DMS114 treated with DMSO at 0.1 percent for 48 hours (cell line): ENCODE results near the gene EXD3.

Source experiments
- DNase-seq: peaks from one replicate; lab custom pipeline; 2025; ENCODE audit not compliant: unreplicated experiment; lab: John Stamatoyannopoulos, UW

The EXD3 gene

GRCh38 chr9:137433349-137433915 is 10.5 kb upstream of the EXD3 start:
- no peak for DNase-seq

DNA sequence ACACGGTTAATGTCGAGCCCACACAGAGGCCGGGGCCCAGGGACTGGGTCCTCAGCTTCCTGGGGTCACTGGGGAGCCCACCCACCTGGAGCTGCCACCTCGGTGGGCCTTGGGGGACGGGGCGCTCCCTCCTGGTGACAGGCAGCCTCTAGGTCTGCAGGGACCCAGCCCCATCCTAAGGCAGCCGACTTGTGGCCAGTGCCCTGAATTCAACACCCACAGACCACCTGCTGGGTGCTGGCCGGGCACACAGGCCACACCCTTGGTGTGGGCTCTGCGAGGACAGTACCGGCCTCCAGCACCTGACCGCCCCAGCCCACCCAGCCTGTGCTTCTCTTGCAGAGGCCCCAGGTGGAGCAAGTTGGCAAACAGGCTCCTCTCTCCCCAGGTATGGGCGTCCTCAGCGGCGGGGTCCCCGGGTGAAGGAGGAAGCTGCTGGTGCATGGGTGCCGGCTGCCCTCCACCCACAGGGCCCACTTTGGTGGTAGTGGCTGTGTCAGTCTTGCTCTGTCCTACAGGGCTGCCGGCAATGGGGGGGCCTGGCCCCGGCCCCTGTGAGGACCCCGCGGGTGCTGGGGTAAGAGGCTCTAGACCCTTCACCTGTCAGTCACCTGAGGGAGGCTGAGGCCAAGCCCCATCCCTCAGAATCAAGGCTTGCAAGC is 9.9 kb upstream of the EXD3 start:
- DNase-seq: no peak

DNA sequence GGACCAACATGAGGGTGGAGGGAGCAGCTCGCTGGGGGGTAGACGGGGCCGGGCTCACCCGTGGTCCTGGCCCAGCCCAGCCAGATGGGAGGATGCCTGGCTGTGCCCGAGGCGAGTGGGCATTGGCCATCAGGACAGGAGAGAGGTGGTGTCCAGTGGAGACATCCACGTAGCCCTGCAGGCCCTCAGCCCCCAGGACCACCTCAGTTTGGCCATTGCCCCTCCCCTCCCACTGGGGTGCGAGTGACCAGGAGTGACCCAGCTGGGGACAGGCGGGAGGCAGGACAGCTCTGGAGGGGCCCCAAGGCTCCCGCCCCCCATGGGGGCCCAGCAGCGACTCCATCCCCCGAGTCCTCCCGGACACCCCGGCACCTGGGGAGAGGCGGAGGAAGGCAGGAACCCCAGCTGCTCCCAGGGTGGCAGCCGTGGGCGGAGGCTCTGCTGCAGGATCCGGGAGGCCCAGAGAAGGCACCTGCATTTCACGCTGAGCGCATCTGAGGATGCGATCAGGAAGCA is 8.5 kb upstream of the EXD3 start:
- no peak for DNase-seq

DNA sequence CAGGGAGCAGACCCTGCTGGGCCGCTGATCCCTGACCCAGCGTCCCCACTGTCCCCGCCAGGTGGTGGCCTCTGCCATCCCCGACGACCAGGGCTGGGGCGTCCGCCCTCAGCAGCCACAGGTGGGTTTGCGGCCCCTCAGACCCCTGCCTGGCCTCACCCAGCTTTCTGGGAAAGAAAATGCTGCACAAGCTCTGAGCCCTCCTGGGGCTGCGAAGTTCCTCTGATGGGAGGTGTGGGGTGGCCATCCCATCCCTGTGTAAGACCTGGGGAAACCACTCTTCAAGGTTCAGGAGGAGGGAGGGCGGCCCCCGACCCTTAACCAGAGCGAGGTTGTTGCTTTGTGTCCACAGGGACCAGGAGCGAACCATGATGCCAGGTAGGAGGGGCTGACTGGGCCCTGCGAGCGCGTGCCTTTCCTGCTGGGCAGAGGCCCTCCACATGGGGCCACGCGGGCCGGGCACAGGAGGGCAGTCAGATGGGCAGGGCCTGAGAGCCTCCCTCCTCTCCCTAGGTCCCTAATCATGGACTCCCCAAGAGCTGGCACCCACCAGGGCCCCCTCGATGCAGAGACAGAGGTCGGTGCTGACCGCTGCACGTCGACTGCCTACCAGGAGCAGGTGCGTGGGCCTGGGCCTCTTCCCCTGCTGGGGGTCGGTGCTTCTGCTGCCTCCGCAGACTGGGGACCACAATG is 7.9 kb upstream of the EXD3 start:
- no peak for DNase-seq

DNA sequence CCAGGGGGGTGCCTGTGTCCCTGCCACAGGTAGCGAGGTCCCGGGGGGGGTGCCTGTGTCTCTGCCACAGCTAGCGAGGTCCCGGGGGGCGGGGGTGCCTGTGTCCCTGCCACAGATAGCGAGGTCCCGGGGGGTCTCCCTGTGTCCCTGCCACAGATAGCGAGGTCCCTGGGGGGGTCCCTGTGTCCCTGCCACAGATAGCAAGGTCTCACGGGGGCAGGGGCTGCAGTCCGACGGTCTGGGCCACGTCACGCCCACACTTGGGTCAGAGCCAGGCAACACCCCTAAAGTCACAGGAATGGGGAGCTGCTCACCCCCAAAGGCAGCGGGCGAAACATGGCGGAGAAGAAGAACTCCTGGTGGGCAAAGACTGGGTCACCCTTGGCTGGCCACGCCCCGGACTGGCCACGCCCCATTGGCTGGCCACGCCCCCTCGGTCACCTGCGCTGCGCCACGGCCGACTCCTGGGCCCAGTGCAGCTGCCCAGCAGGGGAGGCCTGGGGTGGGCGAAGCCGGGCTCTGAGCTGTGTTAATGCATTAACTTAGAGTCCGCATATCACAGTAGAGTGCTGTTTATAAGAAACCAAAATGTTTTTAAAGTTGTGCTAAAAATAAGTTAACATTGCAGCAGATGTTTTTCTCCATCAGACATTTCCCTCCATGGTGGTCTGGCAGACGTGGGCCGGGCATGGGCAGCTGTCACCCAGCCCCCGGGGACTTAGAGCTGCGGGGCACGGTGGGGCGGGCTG is 7.2 kb upstream of the EXD3 start:
- no peak for DNase-seq

- DNase-seq: no peak
Observed at GRCh38 chr9:137429546-137429890, 6.6 kb upstream of the EXD3 start.

- no peak for DNase-seq
Observed at GRCh38 chr9:137428841-137429545, 6.0 kb upstream of the EXD3 start.

DNA sequence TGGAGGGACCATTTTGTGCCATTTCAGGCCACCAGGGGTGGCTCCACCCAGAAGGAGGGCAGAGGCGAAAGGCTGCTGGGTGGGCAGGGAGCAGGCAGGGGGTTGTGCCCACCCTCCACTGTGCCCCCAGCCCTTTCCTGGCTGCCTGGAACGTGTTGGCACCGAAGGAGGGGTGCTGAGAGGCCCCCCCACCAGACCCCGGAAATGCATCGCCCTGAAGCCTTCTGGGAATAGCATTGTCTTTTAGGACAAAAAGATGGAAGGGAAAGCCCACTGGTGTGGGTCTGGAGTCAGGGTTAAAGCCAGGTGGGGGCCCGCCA is 5.3 kb upstream of the EXD3 start:
- no peak for DNase-seq

DNA sequence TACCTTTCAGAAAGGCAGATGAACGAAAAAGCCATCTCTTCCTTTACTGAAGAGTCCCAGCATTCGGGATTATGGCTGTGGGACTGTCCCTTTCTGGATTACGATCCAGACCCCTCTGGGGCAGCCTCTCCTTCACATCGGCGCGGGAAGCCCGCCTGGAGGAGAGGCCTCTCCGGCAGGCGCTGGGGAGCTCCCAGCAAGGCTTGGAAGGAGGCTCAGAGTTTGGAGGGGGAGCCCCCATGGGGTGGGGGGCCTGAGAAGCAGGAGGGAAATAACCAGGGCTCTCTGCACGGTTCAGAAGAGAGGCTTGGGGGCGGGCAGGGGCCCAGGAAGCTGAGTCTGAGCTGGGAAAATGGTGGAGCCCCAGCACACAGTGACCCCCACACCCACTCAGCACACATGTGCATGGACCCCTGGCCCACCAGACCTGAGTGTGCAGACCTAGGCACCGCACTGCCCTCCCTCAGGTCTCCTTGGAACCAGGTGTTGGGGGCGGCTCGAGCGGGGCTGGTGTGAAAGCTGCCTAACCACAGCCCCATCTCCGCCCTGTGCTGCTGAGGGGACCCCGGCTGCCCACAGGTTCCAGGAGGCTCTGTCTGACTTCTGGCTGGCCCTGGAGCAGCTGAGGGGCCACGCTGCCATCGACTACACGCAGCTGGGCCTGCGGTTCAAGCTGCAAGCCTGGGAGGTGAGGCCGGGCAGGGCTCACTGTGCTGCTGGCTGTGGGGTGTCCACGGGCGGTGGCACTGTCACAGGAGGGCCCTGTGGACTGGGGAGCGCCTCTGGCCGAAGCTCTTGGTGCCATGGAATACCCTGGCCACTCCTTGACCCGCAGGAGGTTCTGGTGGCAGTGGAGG is 4.7 kb upstream of the EXD3 start:
- no peak for DNase-seq

DNA sequence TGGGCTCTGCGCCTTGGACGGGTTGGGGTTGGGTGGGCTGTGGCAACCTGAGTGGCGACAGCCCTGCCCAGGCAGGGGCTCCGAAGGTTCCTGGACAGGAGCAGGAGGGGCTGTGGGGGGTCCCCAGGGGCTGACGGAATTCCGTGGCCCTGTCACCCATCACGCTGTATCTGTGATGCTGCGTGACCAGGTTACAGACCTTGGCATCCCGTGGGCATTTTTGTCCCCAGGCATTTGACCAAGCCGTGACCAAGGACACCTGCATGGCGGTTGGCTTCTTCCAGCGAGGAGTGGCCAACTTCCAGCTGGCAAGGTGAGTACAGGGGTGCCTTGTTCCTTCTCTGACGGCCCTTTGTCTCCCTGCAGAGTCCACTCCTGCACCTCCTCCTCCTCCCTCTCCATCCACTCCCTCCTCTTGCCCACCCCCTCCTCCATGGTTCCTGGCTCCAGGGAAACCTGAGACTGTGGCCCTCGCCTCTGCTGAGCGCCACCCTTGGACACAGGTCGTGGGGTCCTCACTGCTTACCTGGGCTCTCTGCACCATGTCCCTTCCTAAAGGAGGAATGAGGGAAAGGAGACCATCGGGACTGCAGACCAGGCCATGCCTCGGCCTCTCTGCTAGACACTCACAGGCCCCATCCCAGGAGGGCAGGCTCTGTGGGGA is 3.2 kb upstream of the EXD3 start:
- DNase-seq: no peak

DNA sequence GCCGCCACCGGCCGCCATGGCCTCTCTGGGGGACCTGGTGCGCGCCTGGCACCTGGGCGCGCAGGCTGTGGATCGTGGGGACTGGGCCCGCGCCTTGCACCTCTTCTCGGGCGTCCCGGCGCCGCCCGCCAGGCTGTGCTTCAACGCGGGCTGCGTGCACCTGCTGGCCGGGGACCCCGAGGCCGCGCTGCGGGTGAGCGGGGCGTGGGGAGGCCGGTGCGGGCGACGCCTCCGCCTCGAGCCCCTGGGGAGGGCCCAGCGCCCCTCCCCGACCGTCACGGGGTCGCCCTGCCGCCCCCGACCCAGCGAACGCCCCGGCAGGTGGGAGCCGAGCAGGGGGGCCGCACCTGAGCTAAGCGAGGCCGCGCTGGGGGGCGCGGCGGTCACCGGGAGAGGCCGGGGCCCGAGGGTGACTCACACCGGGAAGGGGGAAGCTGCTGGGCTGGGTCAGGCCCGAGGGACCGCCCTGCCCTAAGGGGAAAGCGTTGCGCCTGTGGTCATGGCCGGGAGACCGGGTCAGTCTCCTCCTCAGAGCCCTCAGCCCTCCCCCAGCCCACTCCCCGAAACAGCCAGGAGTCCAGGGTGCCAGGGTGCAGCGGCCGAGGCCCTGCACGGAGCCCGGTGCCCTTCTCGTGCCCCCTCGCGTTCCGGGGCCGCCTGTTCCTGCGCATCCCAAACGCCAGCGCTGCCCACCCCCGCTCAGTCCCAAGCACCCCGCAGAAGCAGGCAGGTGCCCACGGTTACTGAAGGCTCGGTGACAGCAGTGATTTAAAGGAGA is 741 bp upstream of the EXD3 start:
- DNase-seq: no peak

DNA sequence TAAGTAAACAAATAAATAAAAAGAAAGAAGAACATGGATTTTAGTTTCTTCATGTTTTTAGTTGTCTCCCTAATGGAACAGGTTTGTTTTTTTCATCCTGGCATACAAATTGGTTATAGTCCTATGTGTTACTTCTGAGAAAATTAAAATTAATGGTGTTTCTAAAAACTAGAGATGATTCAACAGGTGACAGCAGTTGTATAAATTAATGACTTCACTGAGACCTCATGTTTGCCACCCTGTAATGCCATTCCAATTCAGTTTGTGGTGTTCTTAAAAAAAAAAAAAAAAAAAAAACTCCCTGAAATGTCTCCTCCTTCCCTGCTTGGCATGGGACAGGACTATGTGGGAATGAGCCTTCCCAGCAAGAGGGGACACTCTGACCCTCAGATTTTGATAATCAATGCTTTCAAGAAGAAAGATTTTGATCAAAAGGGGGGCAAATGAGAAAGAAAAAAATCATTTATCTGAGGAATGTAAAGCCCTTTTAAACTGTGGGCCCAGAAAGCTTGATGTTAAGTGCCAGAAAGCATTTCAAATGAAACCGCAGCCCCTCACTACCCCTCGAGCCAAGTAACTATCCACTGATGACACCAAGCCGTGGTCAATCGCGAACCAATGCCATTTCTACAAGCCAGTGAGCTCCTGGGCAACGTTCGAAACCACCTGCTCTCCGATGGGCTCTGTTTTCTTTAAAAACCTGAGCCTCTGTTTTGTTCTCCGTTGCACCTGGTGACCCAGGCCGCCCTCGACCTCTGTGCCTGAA is 941 bp downstream of the EXD3 start:
- no peak for DNase-seq

- no peak for DNase-seq
Observed at GRCh38 chr9:137417161-137418021, 5.6 kb downstream of the EXD3 start.

GRCh38 chr9:137416563-137417151 is 6.3 kb downstream of the EXD3 start:
- no peak for DNase-seq

GRCh38 chr9:137416006-137416562 is 6.9 kb downstream of the EXD3 start:
- no peak for DNase-seq

- DNase-seq: no peak
Observed at GRCh38 chr9:137415451-137415850, 7.5 kb downstream of the EXD3 start.

GRCh38 chr9:137412431-137412830 is 10.5 kb downstream of the EXD3 start:
- no peak for DNase-seq
